Neutrophil (primary cell): ENCODE data around the gene LMF1.

ENCODE experiments used
- H3K27ac ChIP-seq: fragments of 200-600 bp; sonication (generic); 2 replicates; pipeline ENCODE4 v1.5.1; 2016; ENCODE audit warnings: mild to moderate bottlenecking, moderate library complexity
- H3K27me3 ChIP-seq: fragments of 200-600 bp; sonication (generic); 2 replicates; pipeline ENCODE4 v1.6.0; 2016; ENCODE audit warnings: mild to moderate bottlenecking
- H3K36me3 ChIP-seq: fragments of 200-600 bp; sonication (generic); 2 replicates; pipeline ENCODE4 v1.5.1; 2017
- H3K4me1 ChIP-seq, 2 experiments: fragments of 200-600 bp in 1 of 2; sonication (generic) in 1 of 2; 1 replicate in 1 of 2; 2 replicates in 1 of 2; pipeline versions ENCODE4 v1.5.1 to v1.6.1; 2013 to 2016; ENCODE audit warnings: low read depth in 1 of 2, low read length in 1 of 2, mild to moderate bottlenecking in 1 of 2, moderate library complexity in 1 of 2; ENCODE audit not compliant: control insufficient read depth in 1 of 2, insufficient read depth in 1 of 2
- H3K4me3 ChIP-seq, 2 experiments: fragments of 200-600 bp in 1 of 2; sonication (generic) in 1 of 2; 1 replicate in 1 of 2; 2 replicates in 1 of 2; pipeline ENCODE4 v1.5.1; 2013 to 2016; ENCODE audit warnings: low read depth in 1 of 2, low read length in 1 of 2, mild to moderate bottlenecking in 1 of 2, moderate library complexity in 1 of 2
- H3K9me3 ChIP-seq: fragments of 200-600 bp; sonication (generic); 2 replicates; pipeline ENCODE4 v1.5.1; 2016
- CTCF ChIP-seq: fragments of 200-600 bp; sonication (generic); IDR thresholded peaks from 2 replicates; pipeline ENCODE4 v1.5.1; 2016; ENCODE audit warnings: antibody characterized with exemption

The LMF1 gene

DNA sequence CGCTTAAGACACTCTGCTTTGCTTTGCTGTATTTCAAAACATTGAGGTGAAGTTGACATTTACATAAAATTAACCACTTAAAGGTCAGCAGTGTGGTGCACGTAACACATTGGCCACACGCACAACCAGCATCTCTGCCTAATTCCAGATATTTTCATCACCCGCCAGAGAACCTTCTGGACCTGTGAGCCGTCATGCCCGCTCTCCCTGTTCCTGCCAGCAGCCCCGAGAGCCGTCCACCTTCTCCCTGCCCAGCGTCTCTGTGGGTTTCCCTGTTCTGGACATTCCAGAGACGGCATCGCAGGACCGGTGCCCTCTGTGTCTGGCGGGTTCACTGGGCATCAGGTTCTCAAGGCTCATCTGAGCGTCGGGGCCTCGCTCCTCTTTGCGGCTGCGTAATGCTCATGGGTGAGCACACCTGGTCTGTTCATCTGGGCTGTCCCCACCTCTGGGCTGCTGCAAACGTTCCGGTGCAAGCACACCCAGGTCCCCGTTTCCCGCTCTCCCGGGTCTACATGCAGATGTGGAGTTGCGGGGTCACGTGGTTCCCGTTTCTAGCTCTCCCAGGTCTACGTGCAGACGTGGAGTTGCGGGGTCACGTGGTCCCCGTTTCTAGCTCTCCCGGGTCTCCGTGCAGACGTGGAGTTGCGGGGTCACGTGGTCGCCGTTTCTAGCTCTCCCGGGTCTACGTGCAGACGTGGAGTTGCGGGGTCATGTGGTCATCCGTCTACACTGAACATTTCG, 122.1 kb downstream of the LMF1 start:
- no peak for TF ChIP-seq CTCF
- Histone ChIP-seq H3K4me3 (no peak overlapping the region), H3K36me3 (no peaks in the 10 kb centered on the region), H3K9me3 (peaks cover 21% of the 10 kb centered on the region), H3K27me3 (no peaks in the 10 kb centered on the region), H3K4me1 (no peaks in the 10 kb centered on the region), H3K27ac (no peak overlapping the region)

GRCh38 chr16:847681-848445, 122.9 kb downstream of the LMF1 start:
- H3K27ac ChIP-seq, result no peak overlapping the region
- H3K36me3 ChIP-seq, result no peaks in the 10 kb centered on the region
- no peak for TF ChIP-seq CTCF
- H3K4me3 ChIP-seq, result no peak overlapping the region
- no peaks in the 10 kb centered on the region for H3K27me3 ChIP-seq
- peaks cover 21% of the 10 kb centered on the region for H3K9me3 ChIP-seq
- no peaks in the 10 kb centered on the region for H3K4me1 ChIP-seq

DNA sequence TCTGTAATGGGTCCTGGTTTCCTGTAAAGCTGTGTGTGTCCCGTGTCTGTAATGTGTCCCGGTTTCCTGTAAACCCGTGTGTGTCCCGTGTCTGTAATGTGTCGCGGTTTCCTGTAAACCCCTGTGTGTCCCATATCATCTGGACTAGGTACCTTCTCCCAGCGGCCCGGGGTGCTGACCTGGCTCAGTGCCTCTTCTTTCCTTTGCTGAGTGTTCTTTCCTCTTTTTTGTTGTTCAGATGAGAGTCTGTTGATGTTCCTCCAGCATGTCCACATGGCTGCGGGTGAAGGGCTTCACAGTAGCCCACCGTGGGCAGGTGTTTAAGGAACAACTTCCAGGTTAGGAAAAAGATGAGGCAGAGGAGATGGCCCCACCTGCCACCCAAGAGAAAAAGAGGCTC, 123.6 kb downstream of the LMF1 start:
- no peaks in the 10 kb centered on the region for H3K36me3 ChIP-seq
- H3K9me3 ChIP-seq, result peaks cover 20% of the 10 kb centered on the region
- no peaks in the 10 kb centered on the region for H3K27me3 ChIP-seq
- no peak overlapping the region for H3K4me3 ChIP-seq
- no peaks in the 10 kb centered on the region for H3K4me1 ChIP-seq
- H3K27ac ChIP-seq, result no peak overlapping the region
- no peak for TF ChIP-seq CTCF

DNA sequence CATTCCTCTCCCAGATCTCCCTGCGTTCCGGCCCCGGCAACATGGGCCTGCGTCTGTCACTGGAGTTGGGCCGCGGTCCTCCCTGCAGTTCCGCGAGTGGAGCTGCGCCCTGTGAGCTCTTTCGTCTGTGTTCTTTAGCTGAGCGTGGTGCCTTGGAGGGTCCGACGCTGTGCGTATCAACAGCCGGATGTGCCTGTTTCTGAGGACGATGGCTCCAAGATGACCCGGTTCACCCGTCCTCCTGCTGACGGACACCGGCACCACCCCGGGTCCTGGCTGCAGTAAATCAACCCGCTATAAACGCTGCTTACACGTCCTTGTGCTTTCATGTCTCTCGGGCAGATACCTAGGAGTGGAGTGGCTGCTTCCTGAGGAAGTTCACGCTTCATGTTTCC, 125.4 kb downstream of the LMF1 start:
- Histone ChIP-seq H3K4me1 (no peaks in the 10 kb centered on the region), H3K36me3 (no peaks in the 10 kb centered on the region), H3K9me3 (peaks cover 2% of the 10 kb centered on the region), H3K27me3 (no peaks in the 10 kb centered on the region), H3K27ac (no peak overlapping the region), H3K4me3 (no peak overlapping the region)
- no peak for TF ChIP-seq CTCF

GRCh38 chr16:844638-845350, 126.0 kb downstream of the LMF1 start:
- no peaks in the 10 kb centered on the region for H3K27me3 ChIP-seq
- H3K4me3 ChIP-seq, result no peak overlapping the region
- no peaks in the 10 kb centered on the region for H3K4me1 ChIP-seq
- H3K27ac ChIP-seq, result no peak overlapping the region
- no peak for TF ChIP-seq CTCF
- H3K36me3 ChIP-seq, result no peaks in the 10 kb centered on the region
- H3K9me3 ChIP-seq, result no peaks in the 10 kb centered on the region
